ENCODE measurements around the gene DDR1.

DNA sequence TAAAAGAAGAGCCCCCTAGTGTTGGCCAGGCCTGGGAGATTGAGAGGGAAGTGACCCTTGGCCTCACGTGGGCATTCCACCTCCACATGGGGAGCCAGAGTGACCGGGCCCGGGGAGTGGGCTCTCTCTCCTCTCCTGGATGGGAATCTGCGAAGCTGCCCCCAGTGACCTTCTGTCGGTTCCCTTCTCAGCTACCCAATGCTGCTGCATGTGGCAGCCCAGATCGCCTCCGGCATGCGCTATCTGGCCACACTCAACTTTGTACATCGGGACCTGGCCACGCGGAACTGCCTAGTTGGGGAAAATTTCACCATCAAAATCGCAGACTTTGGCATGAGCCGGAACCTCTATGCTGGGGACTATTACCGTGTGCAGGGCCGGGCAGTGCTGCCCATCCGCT, 13.6 kb downstream of the DDR1 start:
- TF ChIP-seq, protein P1, sequence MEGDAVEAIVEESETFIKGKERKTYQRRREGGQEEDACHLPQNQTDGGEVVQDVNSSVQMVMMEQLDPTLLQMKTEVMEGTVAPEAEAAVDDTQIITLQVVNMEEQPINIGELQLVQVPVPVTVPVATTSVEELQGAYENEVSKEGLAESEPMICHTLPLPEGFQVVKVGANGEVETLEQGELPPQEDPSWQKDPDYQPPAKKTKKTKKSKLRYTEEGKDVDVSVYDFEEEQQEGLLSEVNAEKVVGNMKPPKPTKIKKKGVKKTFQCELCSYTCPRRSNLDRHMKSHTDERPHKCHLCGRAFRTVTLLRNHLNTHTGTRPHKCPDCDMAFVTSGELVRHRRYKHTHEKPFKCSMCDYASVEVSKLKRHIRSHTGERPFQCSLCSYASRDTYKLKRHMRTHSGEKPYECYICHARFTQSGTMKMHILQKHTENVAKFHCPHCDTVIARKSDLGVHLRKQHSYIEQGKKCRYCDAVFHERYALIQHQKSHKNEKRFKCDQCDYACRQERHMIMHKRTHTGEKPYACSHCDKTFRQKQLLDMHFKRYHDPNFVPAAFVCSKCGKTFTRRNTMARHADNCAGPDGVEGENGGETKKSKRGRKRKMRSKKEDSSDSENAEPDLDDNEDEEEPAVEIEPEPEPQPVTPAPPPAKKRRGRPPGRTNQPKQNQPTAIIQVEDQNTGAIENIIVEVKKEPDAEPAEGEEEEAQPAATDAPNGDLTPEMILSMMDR (IDR thresholded peaks at IDR 0.05), result no peak
- TF ChIP-seq POLR2A (IDR thresholded peaks at IDR 0.05), result no peak
- TF ChIP-seq EP300 (IDR thresholded peaks at IDR 0.05), result no peak

Measured in tibial nerve (tissue), 4 donors.